ENCODE data around the gene FAM163A. TPM values are rescaled to one million over a fixed set of nuclear protein-coding genes. Genes with fewer than 3 reads are reported as not detected.

FAM163A gene
- total RNA-seq, 1 experiment from 2014 or later, result not detected

GRCh38 chr1:179848233-179848632, 105.1 kb downstream of the FAM163A start:
- no peak overlapping the region for H3K27ac ChIP-seq (ENCODE audit: low read depth, low read length)
- no peaks in the 10 kb centered on the region; the same call in 1 of the 2 replicates for H3K79me2 ChIP-seq (ENCODE audit: insufficient read depth, low read length)
- no peak for DNase-seq (ENCODE audit: low read depth, low spot score)
- BruUV-seq (replicated peaks), result no TSS peak
- peaks cover 14 to 39% of the 10 kb centered on the region in 2 experiments; a peak in 3 of 4 replicates for H3K36me3 ChIP-seq (ENCODE audit: control insufficient read depth in 1 of 2, insufficient read depth in 2 of 2, low read length in 2 of 2)
- CTCF ChIA-PET, result no interaction called here
- H3K9ac ChIP-seq (ENCODE audit: low read length), result no peak overlapping the region
- no peak overlapping the region for H3K4me3 ChIP-seq (replicated peaks in 1 of 2; ENCODE audit: low read depth in 1 of 2, low read length in 2 of 2)
- intact Hi-C loops (cut with micrococcal nuclease), result no loop called here
- no peaks in the 10 kb centered on the region for H3K9me3 ChIP-seq (ENCODE audit: control insufficient read depth in 1 of 2, insufficient read depth in 1 of 2, low read depth in 1 of 2, low read length in 2 of 2)
- peaks cover 0 to 8% of the 10 kb centered on the region in 2 experiments; a peak in 2 of 4 replicates for H3K4me1 ChIP-seq (ENCODE audit: control insufficient read depth in 1 of 2, insufficient read depth in 2 of 2, low read length in 2 of 2)
- no peaks in the 10 kb centered on the region for H3K27me3 ChIP-seq (ENCODE audit: insufficient read depth, low read length)
- no peaks in the 10 kb centered on the region for H4K20me1 ChIP-seq (ENCODE audit: insufficient read depth)
- no peak overlapping the region for H3K4me2 ChIP-seq (ENCODE audit: low read length)
- ATAC-seq, result no peak
- H2AFZ ChIP-seq (ENCODE audit: low read depth, low read length, poor library complexity, severe bottlenecking), result no peak overlapping the region
- TF ChIP-seq EZH2phosphoT487 (IDR thresholded peaks at IDR 0.05; ENCODE audit: borderline replicate concordance), result no peak
- TF ChIP-seq, protein P1, sequence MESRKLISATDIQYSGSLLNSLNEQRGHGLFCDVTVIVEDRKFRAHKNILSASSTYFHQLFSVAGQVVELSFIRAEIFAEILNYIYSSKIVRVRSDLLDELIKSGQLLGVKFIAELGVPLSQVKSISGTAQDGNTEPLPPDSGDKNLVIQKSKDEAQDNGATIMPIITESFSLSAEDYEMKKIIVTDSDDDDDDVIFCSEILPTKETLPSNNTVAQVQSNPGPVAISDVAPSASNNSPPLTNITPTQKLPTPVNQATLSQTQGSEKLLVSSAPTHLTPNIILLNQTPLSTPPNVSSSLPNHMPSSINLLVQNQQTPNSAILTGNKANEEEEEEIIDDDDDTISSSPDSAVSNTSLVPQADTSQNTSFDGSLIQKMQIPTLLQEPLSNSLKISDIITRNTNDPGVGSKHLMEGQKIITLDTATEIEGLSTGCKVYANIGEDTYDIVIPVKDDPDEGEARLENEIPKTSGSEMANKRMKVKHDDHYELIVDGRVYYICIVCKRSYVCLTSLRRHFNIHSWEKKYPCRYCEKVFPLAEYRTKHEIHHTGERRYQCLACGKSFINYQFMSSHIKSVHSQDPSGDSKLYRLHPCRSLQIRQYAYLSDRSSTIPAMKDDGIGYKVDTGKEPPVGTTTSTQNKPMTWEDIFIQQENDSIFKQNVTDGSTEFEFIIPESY (IDR thresholded peaks at IDR 0.05; ENCODE audit: extremely low read depth, insufficient replicate concordance, low read length), result no peak
- no peak for TF ChIP-seq SIN3A (IDR thresholded peaks at IDR 0.05; ENCODE audit: low read depth)
- no peaks in the 10 kb centered on the region for H3K9me2 ChIP-seq (ENCODE audit: insufficient read depth)
- RAD21 ChIA-PET (ENCODE audit: low non-redundant PET in 1 of 2, low total read pairs in 2 of 2, uncharacterized antibody in 2 of 2, unreplicated experiment in 2 of 2), result no interaction called here
- POLR2A ChIA-PET, result no interaction called here

DNA sequence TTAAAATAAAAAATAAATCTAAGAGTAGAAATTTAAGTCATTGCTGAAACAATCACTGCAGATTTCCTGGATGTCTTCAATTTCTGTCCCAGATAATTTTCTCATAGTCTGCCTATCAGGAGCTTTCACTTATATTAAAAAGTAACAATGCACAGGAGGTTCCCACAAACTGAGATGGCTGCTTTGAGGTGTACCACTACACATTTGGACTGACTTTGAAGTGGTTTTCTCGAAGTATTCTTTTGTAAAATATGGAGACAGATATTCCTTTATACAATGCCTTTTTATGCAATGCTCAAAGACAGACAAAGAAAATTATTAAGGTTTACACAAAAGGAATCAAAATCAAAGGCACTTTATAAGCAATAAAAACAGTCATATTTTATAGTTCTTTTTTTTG, 110.0 kb downstream of the FAM163A start:
- Histone ChIP-seq H4K20me1 (ENCODE audit: insufficient read depth) (0 out of 2 replicates have a peak, but pooled peaks cover 6% of the 10 kb centered on the region), H3K9me2 (ENCODE audit: insufficient read depth) (no peaks in the 10 kb centered on the region), H3K9ac (ENCODE audit: low read length) (no peak overlapping the region), H3K27ac (ENCODE audit: low read depth, low read length) (no peak overlapping the region), H3K4me1 (ENCODE audit: control insufficient read depth in 1 of 2, insufficient read depth in 2 of 2, low read length in 2 of 2) (peaks cover 0 to 8% of the 10 kb centered on the region in 2 experiments; a peak in 2 of 4 replicates), H3K9me3 (ENCODE audit: control insufficient read depth in 1 of 2, insufficient read depth in 1 of 2, low read depth in 1 of 2, low read length in 2 of 2) (no peaks in the 10 kb centered on the region), H3K4me2 (ENCODE audit: low read length) (no peak overlapping the region), H3K79me2 (ENCODE audit: insufficient read depth, low read length) (no peaks in the 10 kb centered on the region; the same call in 1 of the 2 replicates), H3K4me3 (replicated peaks in 1 of 2; ENCODE audit: low read depth in 1 of 2, low read length in 2 of 2) (no peak overlapping the region), H2AFZ (ENCODE audit: low read depth, low read length, poor library complexity, severe bottlenecking) (no peak overlapping the region), H3K36me3 (ENCODE audit: control insufficient read depth in 1 of 2, insufficient read depth in 2 of 2, low read length in 2 of 2) (peaks cover 8 to 27% of the 10 kb centered on the region in 2 experiments; a peak in 3 of 4 replicates), H3K27me3 (ENCODE audit: insufficient read depth, low read length) (no peaks in the 10 kb centered on the region)
- TF ChIP-seq, protein P2, sequence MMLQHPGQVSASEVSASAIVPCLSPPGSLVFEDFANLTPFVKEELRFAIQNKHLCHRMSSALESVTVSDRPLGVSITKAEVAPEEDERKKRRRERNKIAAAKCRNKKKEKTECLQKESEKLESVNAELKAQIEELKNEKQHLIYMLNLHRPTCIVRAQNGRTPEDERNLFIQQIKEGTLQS (IDR thresholded peaks at IDR 0.05), result no peak
- TF ChIP-seq ZNF274 (IDR thresholded peaks at IDR 0.05; ENCODE audit: low read depth, low read length), result no peak
- no peak for TF ChIP-seq MAX (IDR thresholded peaks at IDR 0.05)
- TF ChIP-seq EZH2 (IDR thresholded peaks at IDR 0.05), result no peak
- no peak for TF ChIP-seq RAD21 (IDR thresholded peaks at IDR 0.05; ENCODE audit: low read depth)
- no peak for TF ChIP-seq SP1 (IDR thresholded peaks at IDR 0.05; ENCODE audit: low read depth)
- TF ChIP-seq POLR2AphosphoS5 (IDR thresholded peaks at IDR 0.05; ENCODE audit: low read depth, low read length), result no peak
- TF ChIP-seq CBX3 (IDR thresholded peaks at IDR 0.05; ENCODE audit: low read depth), result no peak
- TF ChIP-seq YY1 (IDR thresholded peaks at IDR 0.05; ENCODE audit: extremely low read depth, insufficient replicate concordance, low read depth, low read length), result no peak
- no peak for TF ChIP-seq CEBPB (IDR thresholded peaks at IDR 0.05; ENCODE audit: low read depth)
- TF ChIP-seq REST (IDR thresholded peaks at IDR 0.05; ENCODE audit: low read depth), result no peak
- no TSS peak for BruUV-seq (replicated peaks)
- ChIA-PET POLR2A (no interaction called here), RAD21 (ENCODE audit: low non-redundant PET in 1 of 2, low total read pairs in 2 of 2, uncharacterized antibody in 2 of 2, unreplicated experiment in 2 of 2) (no interaction called here), CTCF (interaction anchor here (0.8 to 1.4 kb wide), 2 partner anchors 38 to 147 kb away, joined by 3 to 4 read pairs; no protein-coding TSS in a partner anchor)
- DNase-seq (ENCODE audit: low read depth, low spot score) (no peak), ATAC-seq (no peak)
- intact Hi-C loops (cut with micrococcal nuclease), result no loop called here
